Spleen (tissue), 11 donors: ENCODE measurements around the gene SUCO. TPM values are rescaled to one million over a fixed set of nuclear protein-coding genes. Genes with fewer than 3 reads are reported as not detected.

ENCODE experiments used
- DNase-seq: peaks from one replicate; pipeline ENCODE4 v3.0.0-alpha.2; 2020
- H3K27ac ChIP-seq, 8 donors: fragments of 200-600 bp; sonication (generic) in 7 of 8; 1 replicate in 4 of 8; 2 replicates in 4 of 8; pipeline versions ENCODE4 v1.5.0 to v1.8.0; 2016 to 2021; ENCODE audit warnings: inconsistent platforms in 4 of 8, mild to moderate bottlenecking in 4 of 8, moderate library complexity in 1 of 8
- H3K27me3 ChIP-seq, 7 donors: fragments of 200-600 bp; sonication (generic) in 6 of 7; replicated peaks in 1 of 7; 1 replicate in 4 of 7; 2 replicates in 3 of 7; pipeline versions ENCODE4 v1.5.0 to v1.8.0; 2016 to 2021; ENCODE audit warnings: inconsistent platforms in 3 of 7, mild to moderate bottlenecking in 1 of 7
- H3K36me3 ChIP-seq, 6 donors: fragments of 200-600 bp; sonication (generic) in 5 of 6; 1 replicate in 4 of 6; 2 replicates in 2 of 6; pipeline versions ENCODE4 v1.5.0 to v1.8.0; 2016 to 2021; ENCODE audit warnings: inconsistent platforms in 2 of 6
- H3K4me1 ChIP-seq, 6 donors: fragments of 200-600 bp; sonication (generic) in 5 of 6; 1 replicate in 3 of 6; 2 replicates in 3 of 6; pipeline versions ENCODE4 v1.5.0 to v1.8.0; 2016 to 2021; ENCODE audit warnings: inconsistent platforms in 3 of 6
- H3K4me3 ChIP-seq, 8 donors: fragments of 200-600 bp; sonication (generic) in 7 of 8; 1 replicate in 4 of 8; 2 replicates in 4 of 8; pipeline versions ENCODE4 v1.5.0 to v1.8.0; 2016 to 2021; ENCODE audit warnings: inconsistent platforms in 4 of 8, mild to moderate bottlenecking in 4 of 8, moderate library complexity in 2 of 8
- H3K9me3 ChIP-seq, 8 donors: fragments of 200-600 bp; sonication (generic) in 7 of 8; 1 replicate in 4 of 8; 2 replicates in 4 of 8; pipeline versions ENCODE4 v1.5.0 to v1.8.0; 2016 to 2021; ENCODE audit warnings: inconsistent platforms in 4 of 8
- CTCF ChIP-seq, 11 experiments: fragments of 200-600 bp in 7 of 11; fragments of 450-650 bp in 4 of 11; sonication (generic) in 4 of 11; IDR thresholded peaks in 8 of 11; conservative IDR thresholded peaks in 3 of 11; 1 replicate in 7 of 11; 2 replicates in 4 of 11; pipeline versions ENCODE4 v1.4.0 to v1.8.0; 2016 to 2021; ENCODE audit warnings: antibody characterized with exemption in 11 of 11, inconsistent platforms in 4 of 11, mild to moderate bottlenecking in 1 of 11
- POLR2A ChIP-seq, 3 donors: fragments of 450-650 bp; IDR thresholded peaks; one replicate each; pipeline ENCODE4 v1.5.1; 2017; ENCODE audit warnings: antibody characterized with exemption in 3 of 3, mild to moderate bottlenecking in 1 of 3
- POLR2AphosphoS5 ChIP-seq, 3 donors: sonication (generic); formaldehyde crosslinking; IDR thresholded peaks; one replicate each; pipeline ENCODE4 v1.5.1; 2017; ENCODE audit warnings: antibody characterized with exemption in 3 of 3
- WGBS, 5 donors: extraction: QIAGEN DNeasy Blood & Tissue Kit in 3 of 5; methylation state at CpG; one replicate each; pipeline versions ENCODE4 v1.1.5 to v1.1.7; 2013 to 2018; 5-methylcytosine and 5-hydroxymethylcytosine counted together
- intact Hi-C: fragments of 100-400 bp; cut with DNase I; formaldehyde crosslinking; loops from one replicate; pipeline ENCODE4 v1.15.0; 2023; ENCODE audit warnings: low total_unique reads
- polyA plus RNA-seq, 3 donors: library from polyadenylated mRNA; stranded (reverse); fragments of 200-250 nt; gene quantifications; one replicate each; pipeline ENCODE4 v1.2.1, GENCODE V29; 2013
- total RNA-seq, 7 donors: library from RNA; depleted of rRNA in 3 of 7; stranded (reverse); fragments of >200 nt in 3 of 7; fragmentation: NEBNext Ultra II Directional in 4 of 7; extraction: Animal tissue kit (Norgen Biotek cat#: 25700) in 4 of 7; gene quantifications; one replicate each; pipeline versions ENCODE4 v1.1.0 to v1.2.1, GENCODE V29; 2016 to 2021
- donor health status: healthy with polysubstance abuse.
- donor health status: DM: no; HTN: no; CAD: no; lungs with moderate emphysema.
- donor health status: DM: no; HTN: no; CAD: no.
- donor health status: Bipolar disorder and iron deficiency.
- donor health status: healthy.
- donor health status: DM: no; HTN: no; CAD: no.
- donor health status: DM: yes; HTN: yes; CAD: no.

Gene SUCO
- total and polyA plus RNA-seq, 10 donors: 7.9 to 59.5 (median 39.5) TPM

- Histone ChIP-seq H3K4me3 (no peak overlapping the region), H3K9me3 (peaks cover 0 to 13% (median 2%) of the 10 kb centered on the region in 8 donors), H3K27me3 (no peaks in the 10 kb centered on the region), H3K27ac (no peak overlapping the region), H3K36me3 (peaks cover 0 to 94% (median 44%) of the 10 kb centered on the region in 6 donors), H3K4me1 (no peaks in the 10 kb centered on the region)
- no peak for TF ChIP-seq POLR2A (IDR thresholded peaks at IDR 0.05)
- TF ChIP-seq POLR2AphosphoS5 (IDR thresholded peaks at IDR 0.05): no peak
- no peak for TF ChIP-seq CTCF (IDR thresholded peaks at IDR 0.05 in 8 of 11, conservative IDR thresholded peaks at IDR 0.05 in 3 of 11)
- no peak for DNase-seq
- intact Hi-C loops: no loop called here
- WGBS, 5 donors: 97 to 100% (median 99%) methylated on average over 3 of the region's 3 CpGs
Measured at GRCh38 chr1:172567720-172568119, 34.8 kb downstream of the SUCO start.

- Histone ChIP-seq H3K9me3 (peaks cover 0 to 7% (median 0%) of the 10 kb centered on the region in 8 donors), H3K27ac (no peak overlapping the region), H3K27me3 (no peaks in the 10 kb centered on the region), H3K36me3 (peaks cover 0 to 92% (median 54%) of the 10 kb centered on the region in 6 donors), H3K4me1 (no peaks in the 10 kb centered on the region), H3K4me3 (no peak overlapping the region)
- TF ChIP-seq POLR2AphosphoS5 (IDR thresholded peaks at IDR 0.05) (no peak), CTCF (IDR thresholded peaks at IDR 0.05 in 8 of 11, conservative IDR thresholded peaks at IDR 0.05 in 3 of 11) (no peak), POLR2A (IDR thresholded peaks at IDR 0.05) (no peak)
- DNase-seq: no peak
- intact Hi-C loops: no loop called here
- 92 to 99% (median 96%) methylated on average over 2 of the region's 2 CpGs for WGBS, 5 donors
Measured at GRCh38 chr1:172574080-172574479, 41.1 kb downstream of the SUCO start.

- 75 to 91% (median 78%) methylated on average over 1 of the region's 1 CpG for WGBS, 5 donors
- Histone ChIP-seq H3K27me3 (no peaks in the 10 kb centered on the region), H3K4me3 (no peak overlapping the region), H3K4me1 (no peaks in the 10 kb centered on the region), H3K9me3 (no peaks in the 10 kb centered on the region), H3K36me3 (peaks cover 0 to 96% (median 37%) of the 10 kb centered on the region in 6 donors), H3K27ac (no peak overlapping the region)
- intact Hi-C loops: no loop called here
- no peak for TF ChIP-seq POLR2AphosphoS5 (IDR thresholded peaks at IDR 0.05)
- no peak for TF ChIP-seq CTCF (IDR thresholded peaks at IDR 0.05 in 8 of 11, conservative IDR thresholded peaks at IDR 0.05 in 3 of 11)
- no peak for TF ChIP-seq POLR2A (IDR thresholded peaks at IDR 0.05)
- DNase-seq: no peak
Measured at GRCh38 chr1:172578586-172578985, 45.6 kb downstream of the SUCO start.

GRCh38 chr1:172581273-172581672, 48.3 kb downstream of the SUCO start:
- no peak for DNase-seq
- intact Hi-C loops: no loop called here
- no peaks in the 10 kb centered on the region for H3K9me3 ChIP-seq
- no peaks in the 10 kb centered on the region for H3K27me3 ChIP-seq
- H3K36me3 ChIP-seq: peaks cover 0 to 93% (median 27%) of the 10 kb centered on the region in 6 donors
- H3K27ac ChIP-seq: no peak overlapping the region
- H3K4me1 ChIP-seq: no peaks in the 10 kb centered on the region
- H3K4me3 ChIP-seq: no peak overlapping the region
- TF ChIP-seq POLR2A (IDR thresholded peaks at IDR 0.05) (no peak), CTCF (IDR thresholded peaks at IDR 0.05 in 8 of 11, conservative IDR thresholded peaks at IDR 0.05 in 3 of 11) (no peak), POLR2AphosphoS5 (IDR thresholded peaks at IDR 0.05) (no peak)
